Activated T-helper 17 cell treated with anti-CD3 and anti-CD28 coated beads, Interleukin-2, amount 50 U/mL, for 72 hours (primary cell): ENCODE results near the gene MADD. TPM values are rescaled to one million over a fixed set of nuclear protein-coding genes. Genes with fewer than 3 reads are reported as not detected.
A peak's percentile ranks its signal among the peaks of the same experiment; 100 is the strongest.

Source experiments
- ATAC-seq: fragments of 150-1000 bp; cut with Tn5 transposase; replicated peaks from 2 replicates; pipeline ENCODE4 v1.10.0; 2021; ENCODE audit warnings: mild to moderate bottlenecking, moderate library complexity
- H3K27ac Mint-ChIP-seq: one replicate; pipeline ENCODE4 v1.8.0; 2022; ENCODE audit warnings: mixed read lengths
- H3K27me3 Mint-ChIP-seq: one replicate; pipeline ENCODE4 v1.8.0; 2022; ENCODE audit warnings: mixed read lengths
- H3K36me3 Mint-ChIP-seq: one replicate; pipeline ENCODE4 v1.8.0; 2022; ENCODE audit warnings: low read depth, mild to moderate bottlenecking, mixed read lengths
- H3K4me1 Mint-ChIP-seq: one replicate; pipeline ENCODE4 v1.8.0; 2022; ENCODE audit warnings: mixed read lengths
- H3K4me3 Mint-ChIP-seq: one replicate; pipeline ENCODE4 v1.8.0; 2022; ENCODE audit warnings: mild to moderate bottlenecking, mixed read lengths
- H3K9me3 Mint-ChIP-seq: one replicate; pipeline ENCODE4 v1.8.0; 2022; ENCODE audit warnings: mixed read lengths
- total RNA-seq, 2 donors: library from RNA; stranded (reverse); gene quantifications; one replicate each; pipeline ENCODE4 v1.2.3, GENCODE V29; 2022

The MADD gene
- total RNA-seq, 2 donors from 2014 or later: 60.1 to 112 TPM

DNA sequence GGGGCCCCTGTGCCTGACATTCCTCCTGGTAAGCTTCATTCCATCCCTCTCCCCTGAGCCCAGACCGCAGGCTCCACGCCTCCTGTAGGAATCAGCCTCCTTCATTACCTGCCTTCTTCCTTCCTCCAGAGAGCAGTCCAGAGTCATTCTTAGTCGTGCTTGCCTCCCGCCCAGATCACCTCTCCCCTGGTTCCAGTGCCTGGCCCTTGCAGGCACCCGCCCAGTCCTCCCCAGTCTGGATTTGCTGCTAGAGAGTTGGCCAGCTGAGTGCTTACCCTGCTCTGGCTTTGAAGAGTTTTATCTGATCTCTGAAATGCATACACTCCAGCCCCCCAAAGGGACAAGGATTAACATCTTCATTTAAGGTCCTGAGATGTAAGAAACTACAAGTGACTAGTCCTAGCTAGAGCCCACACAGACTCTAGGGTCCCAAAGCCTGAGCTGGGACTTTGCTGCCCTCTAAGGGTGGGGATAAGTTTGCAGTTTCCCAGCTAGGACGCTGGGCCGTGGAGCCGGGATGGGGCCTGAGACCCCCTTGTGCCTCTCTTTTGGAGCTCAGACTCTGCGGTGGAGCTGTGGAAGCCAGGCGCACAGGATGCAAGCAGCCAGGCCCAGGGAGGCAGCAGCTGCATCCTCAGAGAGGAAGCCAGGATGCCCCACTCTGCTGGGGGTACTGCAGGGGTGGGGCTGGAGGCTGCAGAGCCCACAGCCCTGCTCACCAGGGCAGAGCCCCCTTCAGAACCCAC is 10.5 kb upstream of the MADD start:
- Mint-ChIP-seq H3K4me1 (peaks cover 9% of the 10 kb centered on the region), H3K27me3 (no peaks in the 10 kb centered on the region), H3K27ac (peak overlapping the region; percentile 65), H3K36me3 (no peaks in the 10 kb centered on the region), H3K9me3 (no peaks in the 10 kb centered on the region), H3K4me3 (no peak overlapping the region)
- ATAC-seq: peak; percentile 58

DNA sequence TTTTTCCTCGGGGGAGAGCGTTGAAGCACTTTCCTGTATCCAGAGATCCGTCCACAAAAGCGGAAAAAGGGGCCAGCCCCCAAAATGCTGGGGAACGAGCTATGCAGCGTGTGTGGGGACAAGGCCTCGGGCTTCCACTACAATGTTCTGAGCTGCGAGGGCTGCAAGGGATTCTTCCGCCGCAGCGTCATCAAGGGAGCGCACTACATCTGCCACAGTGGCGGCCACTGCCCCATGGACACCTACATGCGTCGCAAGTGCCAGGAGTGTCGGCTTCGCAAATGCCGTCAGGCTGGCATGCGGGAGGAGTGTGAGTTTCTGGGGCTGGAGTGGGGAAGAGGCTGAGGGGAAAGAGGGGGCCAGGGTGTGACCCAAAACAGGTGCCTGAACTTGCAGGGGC is 9.6 kb upstream of the MADD start:
- H3K9me3 Mint-ChIP-seq: no peaks in the 10 kb centered on the region
- H3K27me3 Mint-ChIP-seq: no peaks in the 10 kb centered on the region
- H3K4me3 Mint-ChIP-seq: no peak overlapping the region
- H3K4me1 Mint-ChIP-seq: peaks cover 4% of the 10 kb centered on the region
- ATAC-seq: no peak
- no peaks in the 10 kb centered on the region for H3K36me3 Mint-ChIP-seq
- no peak overlapping the region for H3K27ac Mint-ChIP-seq

DNA sequence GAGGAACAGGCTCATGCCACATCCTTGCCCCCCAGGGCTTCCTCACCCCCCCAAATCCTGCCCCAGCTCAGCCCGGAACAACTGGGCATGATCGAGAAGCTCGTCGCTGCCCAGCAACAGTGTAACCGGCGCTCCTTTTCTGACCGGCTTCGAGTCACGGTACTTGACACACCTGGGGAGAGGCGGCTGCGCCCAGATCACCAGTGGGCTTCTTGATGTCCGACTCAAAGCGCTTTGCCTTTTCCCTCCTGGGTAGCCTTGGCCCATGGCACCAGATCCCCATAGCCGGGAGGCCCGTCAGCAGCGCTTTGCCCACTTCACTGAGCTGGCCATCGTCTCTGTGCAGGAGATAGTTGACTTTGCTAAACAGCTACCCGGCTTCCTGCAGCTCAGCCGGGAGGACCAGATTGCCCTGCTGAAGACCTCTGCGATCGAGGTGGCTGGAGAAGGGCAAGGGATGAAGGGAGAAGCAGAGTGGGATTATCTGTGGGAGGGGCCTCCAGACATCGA is 8.6 kb upstream of the MADD start:
- no peak for ATAC-seq
- no peak overlapping the region for H3K27ac Mint-ChIP-seq
- peaks cover 4% of the 10 kb centered on the region for H3K4me1 Mint-ChIP-seq
- H3K4me3 Mint-ChIP-seq: no peak overlapping the region
- no peaks in the 10 kb centered on the region for H3K27me3 Mint-ChIP-seq
- no peaks in the 10 kb centered on the region for H3K9me3 Mint-ChIP-seq
- H3K36me3 Mint-ChIP-seq: no peaks in the 10 kb centered on the region

DNA sequence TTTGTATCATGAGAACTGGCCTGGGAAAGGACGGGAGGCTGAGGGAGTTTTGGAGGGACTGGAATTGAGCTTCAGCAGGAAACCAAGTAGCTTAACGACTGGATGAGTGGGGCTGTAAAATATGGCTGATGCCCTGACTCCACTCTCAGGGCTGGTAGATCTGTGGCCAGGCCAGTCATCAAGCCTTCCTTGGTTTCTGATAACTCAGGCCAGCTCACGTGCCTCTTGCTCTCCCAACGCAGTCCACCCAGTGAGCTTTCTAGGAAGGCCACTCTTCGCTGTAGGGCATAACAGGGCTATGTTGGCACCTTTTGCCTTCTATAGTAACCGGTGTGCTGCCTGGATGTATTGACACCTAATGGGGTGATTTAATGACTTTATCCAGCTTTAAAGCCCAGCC is 5.8 kb upstream of the MADD start:
- ATAC-seq: no peak
- H3K27ac Mint-ChIP-seq: no peak overlapping the region
- H3K4me3 Mint-ChIP-seq: no peak overlapping the region
- H3K36me3 Mint-ChIP-seq: peaks cover 7% of the 10 kb centered on the region
- H3K9me3 Mint-ChIP-seq: no peaks in the 10 kb centered on the region
- peaks cover 15% of the 10 kb centered on the region for H3K4me1 Mint-ChIP-seq
- H3K27me3 Mint-ChIP-seq: no peaks in the 10 kb centered on the region

DNA sequence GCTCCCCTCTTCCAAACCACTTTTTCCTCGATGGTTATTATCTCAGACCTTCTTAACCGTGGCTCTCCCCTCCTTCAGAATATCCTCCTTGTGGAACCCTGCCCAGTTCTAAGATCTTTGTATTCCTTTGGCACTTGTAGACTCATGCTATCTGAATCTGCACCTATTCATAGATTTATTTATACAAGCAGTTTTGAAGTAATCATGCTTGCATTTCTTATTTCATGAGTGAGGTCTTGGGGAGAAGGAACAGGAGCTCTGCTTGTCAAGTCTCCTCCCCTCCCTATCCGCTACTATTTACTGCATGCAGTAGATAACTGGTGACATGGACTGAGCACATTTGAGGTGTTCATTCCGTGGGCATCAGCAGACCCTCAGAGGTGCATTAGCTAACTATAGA is 5.4 kb upstream of the MADD start:
- peaks cover 9% of the 10 kb centered on the region for H3K36me3 Mint-ChIP-seq
- H3K27me3 Mint-ChIP-seq: no peaks in the 10 kb centered on the region
- H3K4me3 Mint-ChIP-seq: no peak overlapping the region
- H3K9me3 Mint-ChIP-seq: no peaks in the 10 kb centered on the region
- H3K4me1 Mint-ChIP-seq: peaks cover 14% of the 10 kb centered on the region
- H3K27ac Mint-ChIP-seq: no peak overlapping the region
- ATAC-seq: no peak

DNA sequence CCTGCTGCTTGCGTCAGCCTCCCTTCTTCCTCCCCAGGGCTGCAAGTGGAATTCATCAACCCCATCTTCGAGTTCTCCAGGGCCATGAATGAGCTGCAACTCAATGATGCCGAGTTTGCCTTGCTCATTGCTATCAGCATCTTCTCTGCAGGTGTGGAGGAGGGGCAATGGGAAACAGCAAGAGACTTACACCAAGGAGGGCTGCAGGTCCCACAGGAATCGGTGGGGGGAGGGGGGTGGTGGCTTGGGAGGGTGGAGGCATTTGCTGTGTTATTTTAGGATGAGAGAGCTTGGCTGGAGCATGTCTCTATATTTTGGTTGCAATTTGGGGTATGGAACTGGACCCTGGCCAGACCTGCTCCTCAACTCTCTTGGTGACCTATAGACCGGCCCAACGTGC is 2.1 kb upstream of the MADD start:
- ATAC-seq: no peak
- H3K4me1 Mint-ChIP-seq: peaks cover 31% of the 10 kb centered on the region
- peak overlapping the region; percentile 86 for H3K4me3 Mint-ChIP-seq
- H3K36me3 Mint-ChIP-seq: peaks cover 20% of the 10 kb centered on the region
- H3K27me3 Mint-ChIP-seq: no peaks in the 10 kb centered on the region
- no peaks in the 10 kb centered on the region for H3K9me3 Mint-ChIP-seq
- H3K27ac Mint-ChIP-seq: peak overlapping the region; percentile 99

DNA sequence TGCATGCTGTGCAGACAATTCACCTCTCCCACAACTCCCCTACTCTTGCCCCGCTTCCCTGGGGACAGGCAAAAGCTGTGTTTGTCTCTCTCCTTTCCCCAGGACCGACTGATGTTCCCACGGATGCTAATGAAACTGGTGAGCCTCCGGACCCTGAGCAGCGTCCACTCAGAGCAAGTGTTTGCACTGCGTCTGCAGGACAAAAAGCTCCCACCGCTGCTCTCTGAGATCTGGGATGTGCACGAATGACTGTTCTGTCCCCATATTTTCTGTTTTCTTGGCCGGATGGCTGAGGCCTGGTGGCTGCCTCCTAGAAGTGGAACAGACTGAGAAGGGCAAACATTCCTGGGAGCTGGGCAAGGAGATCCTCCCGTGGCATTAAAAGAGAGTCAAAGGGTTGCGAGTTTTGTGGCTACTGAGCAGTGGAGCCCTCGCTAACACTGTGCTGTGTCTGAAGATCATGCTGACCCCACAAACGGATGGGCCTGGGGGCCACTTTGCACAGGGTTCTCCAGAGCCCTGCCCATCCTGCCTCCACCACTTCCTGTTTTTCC is 1.4 kb upstream of the MADD start:
- Mint-ChIP-seq H3K27ac (peak overlapping the region; percentile 99), H3K4me3 (peak overlapping the region; percentile 86), H3K27me3 (no peaks in the 10 kb centered on the region), H3K36me3 (peaks cover 26% of the 10 kb centered on the region), H3K9me3 (no peaks in the 10 kb centered on the region), H3K4me1 (peaks cover 32% of the 10 kb centered on the region)
- no peak for ATAC-seq

DNA sequence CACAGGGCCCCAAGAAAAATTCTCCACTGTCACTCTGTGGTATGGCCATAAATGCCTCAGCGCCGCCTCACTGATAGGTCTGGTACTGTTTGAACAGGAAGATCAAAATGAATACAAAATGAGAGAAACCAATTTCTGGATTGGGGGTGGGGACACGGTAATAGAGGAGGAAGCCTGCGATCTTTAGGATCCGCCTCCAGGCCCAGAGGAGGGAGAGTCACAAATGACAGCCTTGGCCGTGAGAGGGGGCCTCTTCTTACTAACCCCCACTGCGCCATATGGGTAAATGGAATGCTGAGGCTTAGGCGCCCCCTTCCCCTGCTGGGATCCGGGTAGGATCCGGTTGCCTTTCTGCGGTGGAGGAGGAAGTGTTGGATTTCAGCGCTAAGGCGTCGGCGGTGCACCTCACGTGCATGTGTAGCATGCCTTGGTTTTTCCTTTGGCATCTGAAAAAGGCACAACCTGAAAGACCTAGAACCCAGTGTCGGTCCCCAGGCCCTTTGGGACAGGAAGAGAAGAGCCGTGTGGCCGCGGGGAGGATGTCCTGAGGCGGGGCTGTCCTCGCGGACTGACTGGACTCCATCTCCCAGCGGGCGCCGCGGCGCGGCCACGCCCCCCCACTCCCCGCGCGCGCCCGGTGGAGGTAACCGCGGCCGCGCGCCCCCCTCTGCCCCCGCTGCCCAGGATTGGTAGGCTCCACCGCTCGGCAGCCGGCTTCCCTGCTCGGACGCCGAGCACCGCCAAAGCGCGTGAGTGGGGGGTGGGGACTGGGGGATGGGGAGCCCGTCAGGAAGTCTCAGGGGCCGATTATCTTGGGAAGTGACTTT is 718 bp upstream of the MADD start:
- peaks cover 32% of the 10 kb centered on the region for H3K4me1 Mint-ChIP-seq
- peak overlapping the region; percentile 99 for H3K27ac Mint-ChIP-seq

DNA sequence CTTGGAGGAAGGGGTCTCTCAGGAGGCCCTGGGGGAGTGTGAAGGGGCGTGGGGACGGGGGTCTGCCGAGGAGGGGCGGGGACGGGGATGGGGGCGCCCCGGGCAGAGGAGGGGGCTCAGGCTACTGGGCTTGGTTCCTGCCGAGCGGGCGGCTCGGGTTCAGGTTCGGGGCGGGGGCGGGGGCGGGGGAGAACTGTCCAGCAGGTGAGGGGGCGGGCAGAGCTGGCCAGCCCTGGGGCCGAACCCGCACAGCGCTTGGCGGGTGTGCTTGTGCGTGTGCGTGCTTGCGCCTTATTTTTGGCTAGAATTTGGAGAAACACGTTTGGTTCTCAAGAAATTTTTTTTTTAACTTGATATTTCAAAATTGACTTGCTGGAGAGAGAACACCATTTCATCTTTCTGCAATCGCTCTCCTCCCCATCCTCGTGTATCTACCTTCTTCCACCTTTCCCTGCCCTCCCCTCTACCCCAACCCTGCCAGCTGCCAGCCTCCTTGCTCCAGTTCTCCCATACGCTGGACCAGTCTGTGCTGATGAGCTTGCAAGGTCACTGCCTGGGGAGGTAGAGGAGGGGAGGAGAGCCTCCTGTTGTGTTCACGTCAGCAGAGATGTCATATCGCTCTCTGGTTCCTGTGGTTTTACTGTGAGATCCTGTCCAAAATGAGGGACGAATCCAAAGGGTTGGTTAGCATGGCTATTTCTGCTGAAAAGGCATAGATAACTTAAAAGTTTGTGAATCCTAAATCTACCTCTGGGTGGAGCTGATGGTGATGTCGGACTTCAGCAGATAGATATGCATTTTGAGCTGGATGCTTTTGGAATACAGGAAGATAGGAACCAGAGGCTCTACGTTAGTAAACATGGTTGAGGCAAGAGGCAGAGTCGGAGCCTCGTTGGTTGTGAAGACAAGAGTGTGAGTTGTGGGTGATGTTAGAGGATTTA is 668 bp downstream of the MADD start:
- peaks cover 32% of the 10 kb centered on the region for H3K4me1 Mint-ChIP-seq
- peaks cover 47% of the 10 kb centered on the region for H3K36me3 Mint-ChIP-seq
- H3K27me3 Mint-ChIP-seq: no peaks in the 10 kb centered on the region
- peak; percentile 25 for ATAC-seq
- peak overlapping the region; percentile 88 for H3K27ac Mint-ChIP-seq
- peak overlapping the region; percentile 86 for H3K4me3 Mint-ChIP-seq
- no peaks in the 10 kb centered on the region for H3K9me3 Mint-ChIP-seq

More for the DNA sequence above, 718 bp upstream of the MADD start:
- H3K36me3 Mint-ChIP-seq: peaks cover 33% of the 10 kb centered on the region
- peak overlapping the region; percentile 86 for H3K4me3 Mint-ChIP-seq
- no peaks in the 10 kb centered on the region for H3K9me3 Mint-ChIP-seq
- peak; percentile 68 for ATAC-seq
- no peaks in the 10 kb centered on the region for H3K27me3 Mint-ChIP-seq

DNA sequence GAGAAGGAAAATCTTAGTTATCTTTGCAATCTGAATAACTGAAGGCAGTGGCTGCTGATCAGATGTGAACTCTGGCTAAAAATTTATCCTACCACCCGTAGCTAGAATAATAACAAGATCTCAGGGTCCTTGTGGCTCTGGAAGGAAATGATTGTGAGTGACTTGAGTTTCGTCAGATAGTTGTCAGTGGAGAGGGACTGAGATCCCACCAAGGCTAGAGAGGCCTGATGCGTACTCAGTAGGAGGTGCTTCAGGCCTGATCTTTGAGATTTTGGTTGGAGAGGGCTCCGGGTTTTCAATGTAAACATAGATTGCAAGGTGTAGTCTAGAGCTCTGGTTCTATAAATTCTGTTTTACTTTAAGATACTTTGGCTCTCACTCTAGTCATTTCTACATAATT is 1.4 kb downstream of the MADD start:
- ATAC-seq: no peak
- Mint-ChIP-seq H3K27me3 (no peaks in the 10 kb centered on the region), H3K4me1 (peaks cover 32% of the 10 kb centered on the region), H3K9me3 (no peaks in the 10 kb centered on the region), H3K4me3 (peak overlapping the region; percentile 86), H3K36me3 (peaks cover 54% of the 10 kb centered on the region), H3K27ac (peak overlapping the region; percentile 88)

DNA sequence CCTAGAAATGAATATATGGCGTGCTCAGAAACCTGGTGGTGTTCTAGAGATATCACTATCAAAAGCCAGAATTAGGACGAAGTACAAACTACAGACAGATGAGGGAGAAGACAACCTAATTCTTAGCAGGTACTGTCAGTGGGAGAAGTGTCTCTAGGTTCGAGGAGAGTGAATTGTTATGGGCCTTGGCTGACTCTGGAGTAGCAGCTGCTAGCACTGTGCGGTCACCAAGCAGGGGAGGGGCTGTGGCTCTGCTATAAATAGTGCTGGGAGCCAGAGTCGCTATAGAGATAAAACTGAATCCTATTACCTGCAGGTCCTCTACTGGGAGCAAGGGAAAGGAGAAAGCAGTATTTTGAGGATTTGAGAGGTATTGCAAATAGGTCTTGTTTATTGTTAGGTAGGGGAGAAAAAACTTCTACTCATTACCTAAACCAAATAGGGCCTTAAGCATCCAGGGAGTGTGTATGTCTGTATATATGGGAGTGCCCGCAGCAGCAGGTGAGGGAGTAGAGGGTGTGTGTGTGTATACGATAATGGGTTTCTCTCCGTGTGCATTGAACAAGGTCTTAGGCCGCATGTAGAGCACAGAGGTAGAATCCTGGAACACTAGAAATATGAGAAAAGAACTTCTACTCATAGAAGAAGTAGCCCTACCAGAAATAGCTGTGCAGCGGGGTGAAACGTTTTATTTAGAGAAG is 2.2 kb downstream of the MADD start:
- H3K27ac Mint-ChIP-seq: peak overlapping the region; percentile 88
- no peaks in the 10 kb centered on the region for H3K9me3 Mint-ChIP-seq
- ATAC-seq: no peak
- H3K4me1 Mint-ChIP-seq: peaks cover 32% of the 10 kb centered on the region
- peak overlapping the region; percentile 86 for H3K4me3 Mint-ChIP-seq
- H3K36me3 Mint-ChIP-seq: peaks cover 62% of the 10 kb centered on the region
- H3K27me3 Mint-ChIP-seq: no peaks in the 10 kb centered on the region

DNA sequence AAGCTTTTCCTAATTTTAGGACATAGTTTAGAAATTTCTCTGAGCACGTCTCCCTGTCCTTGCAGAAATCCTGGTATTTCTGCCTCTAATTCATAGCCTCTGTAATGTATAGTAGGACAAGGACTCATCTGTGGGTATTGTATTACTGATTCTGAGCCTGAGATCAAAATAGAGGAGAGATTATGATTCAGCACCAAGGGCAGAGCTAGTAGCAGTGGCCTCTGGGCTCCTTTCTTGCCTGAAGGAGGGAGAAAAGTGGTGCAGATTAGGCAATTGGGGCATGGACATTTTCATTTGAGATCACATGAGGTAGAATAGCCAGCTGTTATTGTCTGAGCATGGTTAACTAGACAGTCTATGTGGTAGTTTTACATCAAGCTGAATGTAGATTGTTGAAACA is 2.8 kb downstream of the MADD start:
- Mint-ChIP-seq H3K36me3 (peaks cover 68% of the 10 kb centered on the region), H3K4me3 (peak overlapping the region; percentile 86), H3K27ac (peak overlapping the region; percentile 44), H3K4me1 (peaks cover 32% of the 10 kb centered on the region), H3K27me3 (no peaks in the 10 kb centered on the region), H3K9me3 (no peaks in the 10 kb centered on the region)
- ATAC-seq: no peak

DNA sequence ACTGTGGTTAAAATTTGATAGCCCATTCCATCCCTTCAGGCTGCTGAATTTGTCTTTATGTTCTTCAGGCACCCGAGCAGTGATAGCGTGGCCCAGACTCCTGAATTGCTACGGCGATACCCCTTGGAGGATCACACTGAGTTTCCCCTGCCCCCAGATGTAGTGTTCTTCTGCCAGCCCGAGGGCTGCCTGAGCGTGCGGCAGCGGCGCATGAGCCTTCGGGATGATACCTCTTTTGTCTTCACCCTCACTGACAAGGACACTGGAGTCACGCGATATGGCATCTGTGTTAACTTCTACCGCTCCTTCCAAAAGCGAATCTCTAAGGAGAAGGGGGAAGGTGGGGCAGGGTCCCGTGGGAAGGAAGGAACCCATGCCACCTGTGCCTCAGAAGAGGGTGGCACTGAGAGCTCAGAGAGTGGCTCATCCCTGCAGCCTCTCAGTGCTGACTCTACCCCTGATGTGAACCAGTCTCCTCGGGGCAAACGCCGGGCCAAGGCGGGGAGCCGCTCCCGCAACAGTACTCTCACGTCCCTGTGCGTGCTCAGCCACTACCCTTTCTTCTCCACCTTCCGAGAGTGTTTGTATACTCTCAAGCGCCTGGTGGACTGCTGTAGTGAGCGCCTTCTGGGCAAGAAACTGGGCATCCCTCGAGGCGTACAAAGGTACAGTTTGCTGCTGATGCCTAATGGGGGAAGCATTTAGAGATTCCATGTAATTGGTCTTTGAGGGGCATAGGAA is 4.7 kb downstream of the MADD start:
- no peaks in the 10 kb centered on the region for H3K27me3 Mint-ChIP-seq
- no peaks in the 10 kb centered on the region for H3K9me3 Mint-ChIP-seq
- no peak for ATAC-seq
- no peak overlapping the region for H3K27ac Mint-ChIP-seq
- H3K4me3 Mint-ChIP-seq: no peak overlapping the region
- peaks cover 19% of the 10 kb centered on the region for H3K4me1 Mint-ChIP-seq
- peaks cover 79% of the 10 kb centered on the region for H3K36me3 Mint-ChIP-seq
